Body of pancreas (tissue), 4 donors: ENCODE data around the gene TANC1. TPM values are rescaled to one million over a fixed set of nuclear protein-coding genes. Genes with fewer than 3 reads are reported as not detected.
A peak's percentile ranks its signal among the peaks of the same experiment; 100 is the strongest.

ENCODE experiments used
- ATAC-seq: fragments of 150-250 bp; one replicate; pipeline ENCODE4 v1.9.1; 2016
- DNase-seq, 4 donors: peaks; one replicate each; pipeline ENCODE4 v3.0.0-alpha.2; 2019
- H3K27ac ChIP-seq, 4 donors: fragments of 200-600 bp; sonication (generic); 1 replicate in 3 of 4; 2 replicates in 1 of 4; pipeline versions ENCODE4 v1.5.1 to v1.6.1; 2016 to 2019; ENCODE audit warnings: mild to moderate bottlenecking in 1 of 4, mixed read lengths in 1 of 4, moderate library complexity in 1 of 4
- H3K27me3 ChIP-seq, 2 donors: fragments of 200-600 bp; sonication (generic); one replicate each; pipeline ENCODE4 v1.6.0; 2016; ENCODE audit warnings: mild to moderate bottlenecking in 1 of 2
- H3K36me3 ChIP-seq, 2 donors: fragments of 200-600 bp; sonication (generic); replicated peaks in 1 of 2; 2 replicates each; pipeline ENCODE4 v1.5.1; 2016; ENCODE audit warnings: low read depth in 2 of 2; ENCODE audit not compliant: insufficient read depth in 1 of 2
- H3K4me1 ChIP-seq: fragments of 200-600 bp; sonication (generic); one replicate; pipeline ENCODE4 v1.6.0; 2016
- H3K4me3 ChIP-seq, 2 donors: fragments of 200-600 bp; sonication (generic); 1 replicate in 1 of 2; 2 replicates in 1 of 2; pipeline ENCODE4 v1.5.1; 2016 to 2019
- H3K9me3 ChIP-seq, 3 donors: fragments of 200-600 bp; sonication (generic); 1 replicate in 2 of 3; 2 replicates in 1 of 3; pipeline ENCODE4 v1.5.1; 2016
- POLR2A ChIP-seq, 3 donors: fragments of 450-650 bp; IDR thresholded peaks; one replicate each; pipeline ENCODE4 v1.6.1; 2016; ENCODE audit warnings: antibody characterized with exemption in 3 of 3, mild to moderate bottlenecking in 2 of 3
- WGBS, 2 donors: methylation state at CpG; one replicate each; pipeline ENCODE4 v1.1.5; 2017; 5-methylcytosine and 5-hydroxymethylcytosine counted together
- intact Hi-C: fragments of 100-400 bp; cut with DNase I; formaldehyde crosslinking; loops from one replicate; pipeline ENCODE4 v1.15.1; 2023
- total RNA-seq, 2 donors: library from RNA; depleted of rRNA; stranded (reverse); fragments of >200 nt; gene quantifications; one replicate each; pipeline ENCODE4 v1.1.0, GENCODE V29; 2016
- TF ChIP-seq, protein P1 (sequence below), 7 experiments: fragments of 450-650 bp in 4 of 7; fragments of 200-600 bp in 3 of 7; sonication (generic) in 3 of 7; IDR thresholded peaks; one replicate each; pipeline ENCODE4 v1.5.1; 2016 to 2019; ENCODE audit warnings: antibody characterized with exemption in 7 of 7

TANC1 gene
- total RNA-seq, 2 donors from 2014 or later, result 23.1 to 23.3 TPM

DNA sequence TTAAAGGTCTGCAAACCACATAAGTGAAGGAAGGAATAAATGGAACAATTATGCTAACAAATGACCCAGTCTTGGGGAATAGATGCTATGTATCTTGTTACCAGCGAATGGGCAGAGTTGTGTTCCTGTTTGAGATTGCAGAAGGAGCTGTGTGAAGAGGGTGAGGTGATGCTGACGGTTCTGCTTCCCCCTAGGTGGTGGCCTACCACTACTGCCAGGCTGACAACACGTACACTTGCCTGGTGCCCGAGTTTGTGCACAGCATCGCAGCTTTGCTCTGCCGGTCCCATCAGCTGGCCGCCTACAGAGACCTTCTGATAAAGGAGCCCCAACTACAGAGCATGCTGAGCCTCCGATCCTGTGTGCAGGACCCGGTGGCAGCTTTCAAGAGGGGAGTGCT, 206.3 kb downstream of the TANC1 start:
- intact Hi-C loops, result no loop called here

DNA sequence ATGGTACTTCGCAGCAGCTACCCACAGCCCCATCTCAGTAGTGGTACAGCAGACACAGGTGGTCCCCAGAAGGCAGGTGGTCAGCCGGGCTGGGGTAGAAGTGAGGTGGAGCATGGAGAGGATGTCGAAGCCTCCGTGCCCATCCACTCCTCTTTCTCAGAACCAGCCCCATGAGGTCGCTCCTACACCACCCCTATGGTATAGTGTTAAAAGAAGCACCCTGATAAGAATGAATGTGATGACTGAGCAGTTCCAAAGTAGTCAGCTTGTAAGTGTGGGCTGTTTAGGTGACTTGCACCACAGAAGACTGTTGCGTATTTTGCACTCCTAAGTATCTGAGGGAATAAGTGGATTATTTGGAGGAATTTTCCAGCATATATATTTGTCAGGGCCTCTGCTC, 206.7 kb downstream of the TANC1 start:
- TF ChIP-seq, protein P1, sequence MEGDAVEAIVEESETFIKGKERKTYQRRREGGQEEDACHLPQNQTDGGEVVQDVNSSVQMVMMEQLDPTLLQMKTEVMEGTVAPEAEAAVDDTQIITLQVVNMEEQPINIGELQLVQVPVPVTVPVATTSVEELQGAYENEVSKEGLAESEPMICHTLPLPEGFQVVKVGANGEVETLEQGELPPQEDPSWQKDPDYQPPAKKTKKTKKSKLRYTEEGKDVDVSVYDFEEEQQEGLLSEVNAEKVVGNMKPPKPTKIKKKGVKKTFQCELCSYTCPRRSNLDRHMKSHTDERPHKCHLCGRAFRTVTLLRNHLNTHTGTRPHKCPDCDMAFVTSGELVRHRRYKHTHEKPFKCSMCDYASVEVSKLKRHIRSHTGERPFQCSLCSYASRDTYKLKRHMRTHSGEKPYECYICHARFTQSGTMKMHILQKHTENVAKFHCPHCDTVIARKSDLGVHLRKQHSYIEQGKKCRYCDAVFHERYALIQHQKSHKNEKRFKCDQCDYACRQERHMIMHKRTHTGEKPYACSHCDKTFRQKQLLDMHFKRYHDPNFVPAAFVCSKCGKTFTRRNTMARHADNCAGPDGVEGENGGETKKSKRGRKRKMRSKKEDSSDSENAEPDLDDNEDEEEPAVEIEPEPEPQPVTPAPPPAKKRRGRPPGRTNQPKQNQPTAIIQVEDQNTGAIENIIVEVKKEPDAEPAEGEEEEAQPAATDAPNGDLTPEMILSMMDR (IDR thresholded peaks at IDR 0.05), result no peak
- H3K36me3 ChIP-seq, result peaks cover 0 to 17% of the 10 kb centered on the region in 2 donors
- intact Hi-C loops, result no loop called here
- no peak for DNase-seq
- no peaks in the 10 kb centered on the region for H3K9me3 ChIP-seq
- peaks cover 20% of the 10 kb centered on the region for H3K4me1 ChIP-seq
- WGBS, 2 donors, result 80 to 92% methylated on average over 6 of the region's 6 CpGs
- H3K4me3 ChIP-seq, result no peak overlapping the region
- peak overlapping the region in 3 of 4 donors; percentile 52 to 66 (median 59) for H3K27ac ChIP-seq
- H3K27me3 ChIP-seq, result no peaks in the 10 kb centered on the region
- ATAC-seq, result no peak

More for the DNA sequence above, 206.3 kb downstream of the TANC1 start:
- TF ChIP-seq, protein P1 (IDR thresholded peaks at IDR 0.05), result no peak
- no peak for TF ChIP-seq POLR2A (IDR thresholded peaks at IDR 0.05)
- no peaks in the 10 kb centered on the region for H3K9me3 ChIP-seq
- peaks cover 0 to 17% of the 10 kb centered on the region in 2 donors for H3K36me3 ChIP-seq
- peak overlapping the region in 3 of 4 donors; percentile 52 to 66 (median 59) for H3K27ac ChIP-seq
- no peaks in the 10 kb centered on the region for H3K27me3 ChIP-seq
- 85 to 92% methylated on average over 8 to 9 of the region's 9 CpGs for WGBS, 2 donors
- peaks cover 15% of the 10 kb centered on the region for H3K4me1 ChIP-seq
- H3K4me3 ChIP-seq, result no peak overlapping the region
- no peak for ATAC-seq
- no peak for DNase-seq

DNA sequence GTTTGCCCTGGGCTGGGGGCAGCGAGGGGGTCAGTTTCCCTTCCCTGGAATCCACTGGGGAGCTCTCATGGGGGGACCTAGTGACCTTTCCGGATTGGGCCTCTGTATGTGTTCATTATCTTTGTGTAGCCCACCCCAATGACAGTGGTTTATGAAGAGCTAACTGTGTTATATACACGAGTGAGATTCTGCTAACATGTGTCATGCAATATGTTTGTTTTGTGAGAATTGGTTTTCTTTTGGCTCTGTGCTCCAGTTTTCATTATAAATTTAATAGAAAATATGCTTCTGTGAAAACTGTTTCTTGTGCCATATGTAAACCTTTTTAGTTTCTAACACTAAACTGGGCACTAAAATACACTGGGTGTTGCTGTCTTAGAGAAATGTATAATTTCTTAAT, 207.5 kb downstream of the TANC1 start:
- Histone ChIP-seq H3K4me3 (no peak overlapping the region), H3K4me1 (peaks cover 22% of the 10 kb centered on the region), H3K27ac (peak overlapping the region; percentile 23 to 66 (median 56)), H3K27me3 (no peaks in the 10 kb centered on the region), H3K36me3 (peaks cover 0 to 15% of the 10 kb centered on the region in 2 donors), H3K9me3 (no peaks in the 10 kb centered on the region)
- WGBS, 2 donors, result 75 to 77% methylated on average over 3 of the region's 3 CpGs
- DNase-seq (no peak), ATAC-seq (no peak)
- TF ChIP-seq, protein P1 (IDR thresholded peaks at IDR 0.05), result no peak
- TF ChIP-seq POLR2A (IDR thresholded peaks at IDR 0.05), result no peak
- intact Hi-C loops, result no loop called here

DNA sequence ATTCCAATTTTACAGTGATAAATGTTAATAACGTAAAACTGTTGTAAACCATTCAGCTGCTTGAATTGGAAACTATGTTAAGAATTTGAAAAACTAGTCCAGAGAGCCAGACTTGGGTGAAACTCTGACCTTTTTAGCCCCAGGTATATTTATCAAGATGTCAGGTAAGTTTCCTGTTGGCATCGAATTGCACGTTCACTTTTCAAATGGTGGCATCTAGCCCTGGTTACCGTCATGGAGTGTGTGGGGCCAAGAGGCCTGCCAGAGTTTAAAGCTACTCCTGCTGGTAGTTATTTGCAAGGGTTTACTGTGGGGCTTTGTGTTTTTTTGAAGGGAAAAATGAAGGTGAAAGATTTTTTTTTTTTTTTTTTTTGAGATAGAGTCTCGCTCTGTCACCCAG, 208.1 kb downstream of the TANC1 start:
- ATAC-seq (peak; percentile 91), DNase-seq (peak; percentile 57 to 79 (median 66))
- peaks cover 0 to 15% of the 10 kb centered on the region in 2 donors for H3K36me3 ChIP-seq
- H3K4me3 ChIP-seq, result no peak overlapping the region
- TF ChIP-seq POLR2A (IDR thresholded peaks at IDR 0.05), result no peak
- TF ChIP-seq, protein P1 (IDR thresholded peaks at IDR 0.05), result peak in 4 of 7 experiments; percentile 47 to 57 (median 50)
- no peaks in the 10 kb centered on the region for H3K27me3 ChIP-seq
- intact Hi-C loops, result no loop called here
- 39 to 52% methylated on average over 5 of the region's 5 CpGs for WGBS, 2 donors
- H3K9me3 ChIP-seq, result no peaks in the 10 kb centered on the region
- peak overlapping the region in 3 of 4 donors; percentile 49 to 66 (median 52) for H3K27ac ChIP-seq
- H3K4me1 ChIP-seq, result peaks cover 22% of the 10 kb centered on the region

DNA sequence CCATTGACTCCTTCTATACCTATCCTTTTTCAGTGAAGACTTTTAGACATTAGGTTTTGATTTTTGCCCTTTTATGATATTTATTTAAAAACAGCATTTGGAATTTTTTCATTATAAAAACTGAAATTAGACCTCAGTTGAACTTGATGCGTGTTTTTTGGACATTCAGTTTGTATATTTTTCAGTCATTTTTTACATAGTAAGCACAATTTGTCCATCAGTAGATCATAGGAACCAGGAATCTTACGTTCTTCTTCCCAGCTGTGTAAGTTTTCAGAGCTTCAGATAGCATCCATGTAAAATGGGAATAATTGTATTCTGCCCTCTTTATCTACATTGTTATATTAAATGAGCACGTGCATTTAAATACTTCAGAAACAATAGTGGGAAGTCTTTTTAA, 208.9 kb downstream of the TANC1 start:
- intact Hi-C loops, result no loop called here
- DNase-seq (no peak), ATAC-seq (no peak)
- H3K4me1 ChIP-seq, result peaks cover 22% of the 10 kb centered on the region
- H3K9me3 ChIP-seq, result no peaks in the 10 kb centered on the region
- WGBS, 2 donors, result 88 to 91% methylated on average over 3 of the region's 3 CpGs
- no peak overlapping the region for H3K4me3 ChIP-seq
- TF ChIP-seq POLR2A (IDR thresholded peaks at IDR 0.05), result no peak
- TF ChIP-seq, protein P1 (IDR thresholded peaks at IDR 0.05), result no peak
- peak overlapping the region in 3 of 4 donors; percentile 49 to 66 (median 52) for H3K27ac ChIP-seq
- no peaks in the 10 kb centered on the region for H3K27me3 ChIP-seq
- H3K36me3 ChIP-seq, result peaks cover 0 to 15% of the 10 kb centered on the region in 2 donors
